Hematopoietic multipotent progenitor cell treated with erythropoietin and hydrocortisone succinate and interleukin-3 and kit ligand, for 6 days (in vitro differentiated cells): ENCODE measurements around the gene TENM4.
"Not testable (repeated sequence)": the region's sequence is repeated elsewhere in the genome, so short reads cannot be mapped to it uniquely, and the experiment has no call there.

ENCODE experiments used
- DNase-seq: peaks from one replicate; pipeline ENCODE4 v3.0.0-alpha.2; 2015

TENM4 gene

DNA sequence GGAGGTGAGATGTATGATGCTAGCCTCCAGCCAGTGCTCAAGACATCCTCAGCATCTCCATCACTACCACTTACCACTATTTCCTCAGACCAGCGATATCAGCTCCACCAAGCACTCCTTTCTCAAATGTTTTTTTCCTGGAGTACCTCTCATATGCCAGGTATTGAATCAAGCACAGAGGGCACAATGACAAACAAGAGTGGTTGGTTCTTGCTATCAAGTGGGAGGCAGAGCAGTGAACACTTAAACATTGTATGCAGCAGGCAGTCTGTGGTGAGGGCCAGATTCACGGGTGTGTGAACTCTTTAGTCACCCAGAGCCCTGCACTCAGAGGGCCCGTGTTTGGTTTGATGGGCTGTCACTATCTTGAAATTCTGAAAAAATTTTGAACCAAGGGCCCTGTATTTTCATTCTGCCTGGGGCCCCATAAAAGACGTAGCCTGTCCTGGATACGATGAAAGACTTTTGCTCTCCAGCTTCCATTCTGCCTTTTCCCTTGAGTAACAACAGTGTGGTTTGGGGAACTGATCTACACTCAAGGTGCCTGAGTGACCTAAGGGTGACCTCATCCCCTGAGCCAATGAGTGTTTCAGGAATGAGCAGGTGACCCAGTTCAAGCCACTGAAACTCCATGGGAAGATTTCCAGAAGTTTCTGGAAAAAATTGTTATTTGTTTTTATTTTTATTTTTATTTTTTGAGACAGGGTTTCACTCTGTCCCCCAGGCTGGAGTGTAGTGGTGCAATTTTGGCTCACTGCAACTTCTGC lies 517.8 kb downstream of the TENM4 start:
- DNase-seq, result no peak

DNA sequence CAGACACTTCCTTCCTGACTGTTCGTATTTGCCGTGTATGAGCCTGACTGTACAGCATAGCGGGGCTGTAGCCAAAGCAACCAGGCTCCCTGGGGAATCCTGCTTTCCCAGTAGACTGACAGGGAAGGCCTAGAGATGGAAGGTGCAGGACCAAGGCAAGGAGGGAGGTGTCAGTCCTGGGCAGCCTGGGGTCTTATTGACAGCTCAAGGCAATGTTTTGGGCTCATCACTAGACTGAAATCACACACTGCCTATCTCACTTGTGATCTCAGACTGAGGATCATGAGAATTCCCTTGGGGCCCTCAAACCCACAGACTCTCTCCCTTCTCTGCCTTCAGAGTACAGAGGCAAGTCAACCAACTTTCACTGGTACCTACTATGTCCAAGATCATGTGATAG lies 519.3 kb downstream of the TENM4 start:
- no peak for DNase-seq

DNA sequence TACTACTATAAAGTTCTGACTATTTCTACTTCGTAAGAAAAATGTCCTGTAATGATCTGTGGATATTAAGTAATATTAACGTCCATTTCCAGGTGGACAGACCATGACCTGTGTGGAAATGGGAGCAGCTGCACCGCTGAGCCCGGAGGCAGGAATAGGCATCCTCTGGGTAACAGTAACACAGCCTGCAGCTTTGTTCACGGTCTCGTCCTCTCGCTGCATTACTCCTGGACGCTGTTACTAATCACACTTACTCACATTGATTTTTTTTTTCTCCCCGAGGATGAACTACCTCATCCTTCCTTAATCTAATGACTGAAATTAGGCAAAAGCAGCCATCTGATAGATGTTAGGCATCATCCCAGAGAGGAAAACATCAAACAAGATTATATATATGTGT lies 520.5 kb downstream of the TENM4 start:
- DNase-seq, result no peak

DNA sequence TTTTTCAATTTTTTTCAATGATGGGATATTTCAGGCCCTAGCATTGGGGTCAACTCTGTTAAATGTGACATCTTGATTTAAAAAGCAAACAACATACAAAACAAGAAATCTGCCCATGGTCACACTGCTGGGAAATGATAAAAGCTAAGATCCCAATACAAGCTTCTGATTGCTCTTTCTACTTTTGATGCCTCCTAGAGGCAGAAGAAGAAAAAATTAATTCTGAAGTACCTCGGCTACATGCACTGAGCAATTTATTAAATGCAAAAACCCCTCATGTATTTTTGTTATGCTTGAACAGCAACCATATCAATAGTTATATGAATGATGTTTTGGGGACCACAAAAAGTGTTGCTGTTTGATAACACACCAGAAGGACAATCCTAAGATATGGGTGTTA lies 524.1 kb downstream of the TENM4 start:
- DNase-seq, result no peak

DNA sequence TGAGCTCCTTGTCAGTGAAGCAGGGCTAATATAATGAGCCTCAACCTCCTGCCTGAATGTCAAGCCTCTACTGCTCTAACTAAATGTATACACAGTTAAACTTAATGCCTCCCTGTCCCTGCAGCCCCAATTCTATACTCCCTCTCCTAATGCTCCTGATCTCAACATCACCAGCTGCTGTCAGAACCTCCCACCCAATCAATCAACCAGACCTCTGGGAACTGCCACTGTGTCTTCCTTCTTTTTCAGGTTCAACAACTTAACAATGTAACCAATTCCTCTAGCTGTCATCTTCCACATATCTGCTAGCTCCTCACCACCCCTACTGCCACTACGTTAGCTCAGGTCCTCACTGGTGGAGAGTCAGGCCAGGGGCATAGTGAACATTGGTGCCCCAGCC lies 526.3 kb downstream of the TENM4 start:
- no peak for DNase-seq

DNA sequence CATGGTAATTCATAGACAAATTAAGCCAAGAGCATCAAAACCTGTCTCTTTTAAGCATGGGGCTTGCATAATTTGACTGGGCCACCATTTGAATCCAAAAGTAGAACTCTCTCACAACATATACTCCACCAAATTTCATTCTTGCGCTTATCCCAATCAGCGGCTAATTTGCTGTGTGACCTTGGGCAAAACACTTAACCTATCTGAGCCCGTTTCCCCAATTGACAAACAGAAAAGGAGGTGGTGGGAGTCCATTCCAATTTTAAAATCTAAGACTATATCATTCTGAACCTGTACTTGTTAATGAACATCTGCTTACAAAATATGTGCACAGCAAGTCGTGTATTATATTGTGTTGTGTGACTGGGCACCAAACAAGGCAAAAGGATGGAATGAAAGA lies 528.1 kb downstream of the TENM4 start:
- DNase-seq, result no peak

DNA sequence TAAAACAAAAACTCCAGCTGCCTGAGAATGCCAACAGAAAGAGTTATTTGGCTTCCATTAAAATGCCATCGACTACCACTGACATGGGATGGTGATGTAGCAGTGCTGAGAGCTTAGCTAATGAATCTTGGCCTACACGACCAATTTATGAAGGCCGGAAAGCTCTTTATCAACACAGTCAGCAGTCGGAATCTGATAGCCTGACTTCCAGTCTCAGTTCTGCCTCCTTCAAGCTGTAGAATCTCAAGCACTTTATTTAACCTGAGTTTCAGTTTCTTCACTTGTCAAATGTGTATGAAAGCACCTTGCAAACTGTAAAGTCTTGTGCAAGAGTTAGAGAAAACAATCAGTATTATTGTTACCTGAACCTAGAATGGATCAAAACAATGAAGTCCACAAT lies 530.5 kb downstream of the TENM4 start:
- no peak for DNase-seq

DNA sequence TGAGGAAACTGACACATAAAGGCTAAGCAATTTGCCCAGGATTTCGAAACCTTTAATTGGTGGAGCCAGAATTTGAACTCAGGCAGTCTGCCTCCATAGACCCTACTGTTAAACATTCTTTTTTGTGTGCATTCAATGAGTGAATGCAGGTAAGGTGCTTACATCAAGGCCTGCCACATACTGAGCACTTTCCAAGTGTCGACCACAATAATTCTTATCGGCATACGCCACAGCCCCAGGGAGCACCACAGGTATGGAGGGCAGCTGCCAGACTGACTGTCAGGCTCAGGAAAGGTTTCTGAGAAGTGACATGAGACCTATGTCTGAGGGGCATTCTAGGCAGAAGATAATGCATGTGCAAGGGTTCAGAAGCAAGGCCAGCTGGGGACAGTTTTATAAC lies 531.4 kb downstream of the TENM4 start:
- no peak for DNase-seq

DNA sequence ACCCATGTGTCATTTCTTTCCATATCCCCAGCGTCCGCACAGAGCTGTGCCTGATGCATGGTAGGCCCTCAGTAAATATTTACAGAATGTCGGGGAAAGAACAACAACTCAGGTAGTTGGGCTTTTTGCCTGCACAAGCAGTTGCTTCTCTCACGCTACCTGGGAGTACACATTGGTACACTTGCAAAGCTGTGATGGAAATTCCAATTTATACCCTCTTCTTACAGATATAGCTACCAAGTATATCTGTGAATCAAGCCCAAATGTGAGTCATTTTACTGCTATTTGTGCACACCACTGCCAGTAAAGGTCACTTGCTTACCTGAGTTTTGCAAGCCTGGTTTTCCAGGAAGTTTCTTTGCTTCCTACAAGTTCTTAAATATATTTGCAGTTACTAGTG lies 533.2 kb downstream of the TENM4 start:
- no peak for DNase-seq

DNA sequence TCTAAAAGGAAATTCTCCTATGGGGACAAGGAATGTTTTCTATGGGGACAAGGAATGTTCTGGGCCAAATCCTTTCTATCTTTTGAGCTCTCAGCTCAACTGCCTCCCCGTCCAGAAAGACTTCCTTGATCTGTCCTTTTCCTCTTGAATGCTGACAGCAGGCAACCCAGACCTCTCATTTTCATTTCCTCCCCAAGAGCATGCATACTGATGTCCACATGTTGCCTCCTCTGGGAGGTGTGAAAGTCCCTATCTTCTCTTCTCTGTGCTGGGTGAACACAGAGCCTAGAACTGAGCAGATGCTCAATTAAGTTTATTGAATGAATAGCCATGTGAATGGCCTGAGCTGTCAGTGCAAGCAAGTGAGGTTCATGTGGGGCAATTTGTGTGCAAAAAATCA lies 534.3 kb downstream of the TENM4 start:
- no peak for DNase-seq

DNA sequence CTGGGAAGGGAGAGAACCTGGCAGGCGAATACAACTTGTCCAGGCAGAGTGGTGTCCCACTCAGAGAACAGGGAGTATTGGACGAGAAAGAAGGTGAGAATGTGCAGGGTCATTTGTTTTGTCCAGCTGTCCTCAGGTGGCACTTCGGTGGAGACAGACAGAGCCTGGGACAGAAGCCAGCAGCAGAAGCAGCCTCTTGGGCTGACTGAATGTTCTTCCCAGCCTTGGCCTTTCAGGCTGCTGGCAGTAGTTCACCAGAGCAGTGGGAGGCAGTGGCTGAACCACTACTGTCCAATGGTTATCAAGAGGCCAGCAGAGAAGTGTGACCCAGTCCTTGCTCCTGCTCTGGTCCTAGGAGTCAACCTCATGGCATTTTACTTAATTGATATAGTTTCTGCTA lies 535.1 kb downstream of the TENM4 start:
- no peak for DNase-seq

DNA sequence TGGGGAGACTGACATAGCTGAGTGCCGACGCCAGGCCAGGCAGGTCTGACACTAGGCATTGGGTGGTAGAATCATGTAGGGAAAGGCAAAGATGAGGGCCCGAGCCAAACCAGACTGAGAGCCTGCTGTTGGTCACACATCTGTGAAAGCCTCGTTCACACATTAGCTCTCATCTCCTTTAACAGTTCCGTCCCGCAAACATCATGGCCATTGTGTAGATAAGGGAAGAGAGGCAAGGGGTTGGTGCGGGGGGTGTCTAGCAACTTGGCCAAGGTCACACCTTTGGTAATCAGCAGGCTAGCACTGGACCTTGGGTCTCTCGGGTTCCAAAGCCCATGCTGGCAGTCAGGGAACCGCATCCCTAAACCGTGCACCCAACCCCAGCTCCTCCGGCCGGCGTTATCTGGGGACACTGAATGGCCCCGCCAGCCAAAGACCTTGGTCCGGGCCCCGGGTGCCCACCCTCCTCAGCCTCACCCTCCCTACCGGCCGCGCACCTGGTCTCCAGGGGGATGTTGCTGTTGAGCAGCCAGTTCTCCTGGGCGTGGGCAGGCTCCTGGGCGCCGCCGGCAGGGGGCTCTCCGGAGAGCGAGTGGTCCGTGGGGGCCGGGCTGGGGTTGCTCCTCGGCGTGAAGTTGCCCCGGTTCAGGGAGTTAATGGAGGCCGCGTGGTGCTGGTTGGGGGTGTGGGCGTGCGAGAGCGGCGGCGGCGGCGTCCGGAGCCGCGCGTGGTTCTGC lies 537.9 kb downstream of the TENM4 start:
- DNase-seq, result no peak

DNA sequence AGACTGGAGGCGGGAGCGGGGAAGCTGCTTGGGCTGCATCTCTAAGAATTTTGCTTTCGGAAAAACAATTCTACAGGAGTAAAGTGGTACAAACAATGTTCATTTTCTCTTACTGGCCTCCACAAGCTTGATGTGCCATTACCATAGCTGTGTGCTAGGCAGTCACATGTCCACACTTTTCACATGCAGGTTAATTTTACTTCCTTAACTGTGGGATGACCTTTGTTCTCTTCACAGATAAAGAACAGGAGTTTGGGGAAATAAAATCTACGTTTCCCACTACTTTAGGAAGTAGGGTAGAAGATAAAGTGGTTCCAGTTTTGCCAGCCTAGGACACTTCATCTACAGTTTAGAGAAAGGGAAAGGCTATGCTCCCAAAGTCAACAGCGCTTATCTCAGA lies 539.0 kb downstream of the TENM4 start:
- no peak for DNase-seq

DNA sequence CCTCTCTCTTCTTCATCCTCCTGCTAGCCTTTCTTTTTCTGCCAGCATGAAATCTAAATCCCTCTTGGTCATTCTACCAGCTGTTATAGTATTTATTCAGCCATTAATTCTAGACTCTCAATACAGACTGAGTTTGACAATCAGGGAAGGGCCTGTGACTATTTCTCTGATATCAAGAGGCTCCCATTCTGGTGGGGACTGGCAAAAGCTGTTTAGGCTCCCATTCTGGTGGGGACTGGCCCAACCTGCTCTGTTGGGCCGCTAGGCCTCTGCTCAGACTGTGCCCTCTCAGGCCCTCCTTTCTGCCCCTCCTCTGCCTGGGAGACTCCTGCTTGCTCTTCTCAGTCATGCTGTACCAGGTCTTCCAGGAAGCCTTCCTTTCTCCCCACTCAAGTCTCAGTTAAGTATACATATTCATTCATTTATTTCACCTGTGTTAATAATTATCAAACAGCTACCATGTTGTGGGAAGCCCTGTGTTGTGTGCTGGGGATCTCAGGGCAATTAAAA lies 542.5 kb downstream of the TENM4 start:
- DNase-seq, result no peak

DNA sequence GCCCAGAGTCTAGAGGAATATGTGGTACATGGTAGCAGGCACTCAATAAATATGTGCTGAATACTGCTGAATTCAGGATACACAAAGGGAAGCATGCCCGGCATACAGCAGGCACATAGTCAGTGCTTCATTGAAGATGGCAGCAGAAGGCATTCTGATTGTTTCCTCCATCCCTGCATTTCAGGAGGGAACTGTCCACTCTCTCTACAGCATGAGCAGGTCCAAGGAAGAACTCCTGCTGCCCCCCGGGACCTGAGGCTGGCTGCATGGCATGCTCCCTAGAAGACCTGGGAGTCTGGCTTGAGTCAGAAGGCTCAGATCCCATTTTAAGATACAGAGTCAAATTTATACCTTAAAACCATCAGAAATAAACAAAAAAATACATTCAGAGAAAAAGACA lies 546.8 kb downstream of the TENM4 start:
- DNase-seq, result no peak

DNA sequence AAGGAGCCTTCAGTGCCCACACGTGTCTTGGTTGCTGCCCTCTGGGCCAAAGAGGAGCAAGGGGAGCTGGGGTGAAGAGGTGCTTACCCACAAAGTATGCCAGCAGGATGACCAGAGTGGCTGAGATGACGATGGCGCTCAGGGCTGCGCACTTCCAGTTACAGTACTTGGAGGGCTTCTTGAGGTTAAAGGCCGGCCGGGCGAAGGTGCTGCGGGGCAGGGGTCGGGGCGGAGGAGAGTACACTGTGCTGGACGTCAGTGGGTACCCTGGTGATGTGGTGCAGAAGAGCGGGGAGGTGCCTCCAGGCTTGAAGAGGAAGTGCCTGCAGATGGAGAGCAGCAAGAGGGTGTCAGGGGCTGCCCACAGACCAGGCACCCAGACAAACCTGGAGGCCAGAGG lies 551.1 kb downstream of the TENM4 start:
- no peak for DNase-seq

DNA sequence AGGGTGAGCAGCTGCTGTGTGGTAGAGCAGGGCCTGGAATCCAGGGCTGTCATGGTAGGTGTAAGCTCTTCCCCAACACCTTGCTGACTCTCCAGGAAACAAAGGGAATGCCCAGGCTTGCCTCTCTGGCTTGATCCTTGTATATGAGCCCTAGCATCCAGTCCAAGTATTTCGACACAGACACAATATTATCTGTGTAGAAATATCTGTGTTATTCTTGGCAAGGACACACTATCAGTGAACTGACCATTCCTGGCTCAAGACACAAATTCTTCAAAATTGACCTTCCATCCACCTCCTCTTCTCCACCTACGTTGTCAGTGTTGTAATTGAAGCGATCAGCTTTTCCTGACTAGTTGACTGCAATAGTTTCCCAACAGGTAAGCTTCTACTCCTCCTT lies 554.2 kb downstream of the TENM4 start:
- no peak for DNase-seq

DNA sequence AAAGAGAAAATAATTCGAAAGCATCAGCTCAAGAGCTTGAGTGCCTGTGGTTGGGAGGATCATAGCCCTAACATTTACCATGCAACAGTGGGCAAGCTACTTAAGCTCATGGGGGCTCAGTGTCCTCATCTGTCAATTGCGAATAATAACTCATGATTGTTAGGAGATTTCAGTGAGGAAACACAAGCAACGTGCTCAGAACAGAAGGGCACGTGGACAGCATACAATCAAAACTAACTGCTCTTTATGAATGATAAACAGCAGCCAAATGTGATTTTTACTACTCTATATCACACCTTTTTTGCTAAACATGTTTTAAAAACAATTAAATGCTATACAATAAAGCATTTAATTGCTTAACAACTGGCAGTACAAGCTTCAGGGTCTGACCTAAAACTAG lies 556.1 kb downstream of the TENM4 start:
- no peak for DNase-seq

DNA sequence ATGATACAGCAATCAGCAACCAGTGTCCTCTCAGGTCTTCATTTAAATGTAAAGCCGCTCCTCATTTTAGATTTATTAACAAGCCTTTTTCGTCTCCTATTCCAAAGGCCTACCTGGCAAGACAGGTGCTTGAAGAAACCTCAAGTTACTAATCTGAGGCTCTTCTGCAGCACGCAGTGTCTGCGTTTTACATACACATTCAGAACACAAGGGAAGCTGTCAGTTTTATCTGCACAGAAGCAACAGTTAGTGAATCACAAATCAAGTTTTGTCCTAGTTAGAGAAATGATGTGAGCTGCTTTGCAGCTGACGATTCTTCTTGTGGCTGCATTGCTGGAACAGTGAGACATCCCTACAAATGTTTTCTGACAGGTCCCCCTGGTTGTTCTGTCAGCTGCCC lies 557.3 kb downstream of the TENM4 start:
- DNase-seq, result no peak

DNA sequence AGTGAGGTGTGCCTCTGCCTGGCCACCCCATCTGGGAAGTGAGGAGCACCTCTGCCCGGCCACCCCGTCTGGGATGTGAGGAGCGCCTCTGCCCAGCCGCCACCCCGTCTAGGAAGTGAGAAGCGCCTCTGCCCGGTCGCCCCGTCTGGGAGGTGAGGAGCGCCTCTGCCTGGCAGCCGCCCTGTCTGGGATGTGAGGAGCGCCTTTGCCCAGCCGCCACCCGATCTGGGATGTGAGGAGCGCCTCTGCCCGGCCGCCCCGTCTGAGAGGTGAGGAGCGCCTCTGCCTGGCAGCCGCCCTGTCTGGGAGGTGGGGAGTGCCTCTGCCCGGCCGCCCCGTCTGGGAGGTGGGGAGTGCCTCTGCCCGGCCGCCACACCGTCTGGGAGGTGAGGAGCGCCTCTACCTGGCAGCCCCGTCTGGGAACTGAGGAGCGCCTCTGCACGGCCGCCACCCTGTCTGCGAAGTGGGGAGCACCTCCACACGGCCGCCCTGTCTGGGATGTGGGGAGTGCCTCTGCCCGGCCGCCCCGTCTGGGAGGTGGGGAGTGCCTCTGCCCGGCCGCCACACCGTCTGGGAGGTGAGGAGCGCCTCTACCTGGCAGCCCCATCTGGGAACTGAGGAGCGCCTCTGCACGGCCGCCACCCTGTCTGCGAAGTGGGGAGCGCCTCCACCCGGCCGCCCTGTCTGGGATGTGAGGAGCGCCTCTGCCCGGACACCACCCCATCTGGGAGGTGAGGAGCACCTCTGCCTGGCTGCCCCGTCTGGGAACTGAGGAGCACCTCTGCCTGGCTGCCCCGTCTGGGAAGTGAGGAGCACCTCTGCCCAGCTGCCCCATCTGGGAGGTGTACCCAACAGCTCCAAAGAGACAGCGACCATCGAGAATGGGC lies 561.5 kb downstream of the TENM4 start:
- DNase-seq, result not testable (repeated sequence)

DNA sequence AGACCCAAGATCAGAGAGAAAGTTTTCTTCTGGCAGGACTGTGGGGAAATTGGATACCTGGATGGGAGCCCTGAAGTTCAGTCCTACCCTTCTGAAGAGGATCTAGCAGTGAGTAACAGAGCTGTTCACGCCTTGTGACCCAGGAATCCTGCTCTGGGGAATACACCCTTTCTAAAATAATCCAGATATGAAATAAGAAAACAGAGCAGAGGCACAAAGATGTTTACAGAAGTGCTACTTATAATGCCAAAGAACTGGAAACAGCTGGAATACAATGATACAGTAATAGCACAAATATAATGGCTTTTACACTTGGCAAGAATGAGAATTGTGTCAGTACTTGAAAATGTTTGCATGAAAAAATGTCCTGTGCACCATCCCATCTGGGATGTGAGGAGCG lies 562.2 kb downstream of the TENM4 start:
- DNase-seq, result no peak

DNA sequence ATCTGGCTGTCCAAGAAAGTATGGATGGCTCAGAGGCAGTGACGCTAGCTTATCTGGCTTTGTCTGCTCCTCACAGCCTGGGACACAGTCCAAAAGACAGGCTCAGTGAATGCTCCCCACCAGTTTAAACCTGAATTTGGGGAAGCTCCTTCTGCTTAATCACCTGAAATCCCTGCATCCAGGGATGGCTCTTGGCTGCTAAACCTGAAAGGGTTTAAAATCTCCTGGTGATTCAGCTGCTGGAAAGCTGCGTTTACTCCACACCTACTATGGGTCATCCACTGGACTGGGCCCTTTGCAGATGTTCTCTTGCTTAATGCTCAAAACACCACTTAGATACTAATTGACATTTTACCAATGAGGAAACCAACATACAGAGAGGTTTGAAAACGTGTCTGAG lies 564.2 kb downstream of the TENM4 start:
- no peak for DNase-seq

DNA sequence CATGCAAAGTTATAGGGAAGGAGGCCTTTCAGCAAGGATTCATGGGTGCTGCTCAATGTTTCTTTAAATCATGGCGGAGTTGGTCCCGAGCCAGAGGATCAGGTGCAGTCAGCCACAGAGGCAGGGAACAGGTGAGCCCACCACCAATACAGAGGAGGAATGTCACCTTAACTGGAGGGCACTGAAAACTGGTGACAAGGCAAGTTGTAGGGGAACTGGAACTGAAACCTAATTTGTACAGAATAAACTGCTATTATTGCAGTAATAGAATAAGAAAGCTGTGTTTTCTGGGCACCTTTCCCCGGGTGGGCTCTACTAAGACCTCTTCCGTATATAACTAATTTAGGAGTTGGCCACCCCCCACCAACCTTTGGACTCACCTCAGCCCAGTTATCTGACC lies 570.2 kb downstream of the TENM4 start:
- DNase-seq, result no peak

DNA sequence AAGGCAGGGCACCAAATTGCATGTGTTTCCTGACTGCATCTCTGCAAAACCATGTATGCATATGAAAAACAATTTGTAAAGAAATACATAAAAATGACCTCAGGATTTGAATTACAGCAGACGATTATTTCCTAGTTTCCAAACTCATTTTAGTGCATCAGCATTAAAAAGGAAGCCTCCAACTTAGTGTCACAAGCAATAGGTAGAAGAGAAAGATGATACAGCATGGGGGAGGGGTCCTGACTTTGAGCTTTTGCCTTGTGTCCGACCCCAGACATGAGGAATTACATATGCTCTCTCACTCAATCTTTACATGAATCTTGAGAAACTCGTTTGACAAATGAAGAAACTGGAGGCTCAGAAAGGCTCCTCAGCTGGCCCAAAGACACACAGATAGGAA lies 571.5 kb downstream of the TENM4 start:
- no peak for DNase-seq
